Panc1 (cell line): ENCODE results near the gene MT1X. TPM values are rescaled to one million over a fixed set of nuclear protein-coding genes. Genes with fewer than 3 reads are reported as not detected.

ENCODE experiments used
- ATAC-seq: fragments of 200-7000 bp; cut with Tn5 transposase; 2 replicates; pipeline ENCODE4 v1.9.1; 2020; ENCODE audit warnings: mild to moderate bottlenecking, moderate library complexity
- BruUV-seq: library from RNA; stranded (reverse); fragments of 400-500 nt; replicated peaks from 2 replicates; lab custom pipeline; 2021; lab: Mats Ljungman, UMichigan
- CTCF ChIA-PET: fragments of 300-600 bp; sonication (Branson Sonifier 250); formaldehyde crosslinking; loops from one replicate; lab custom pipeline; 2022; ENCODE audit warnings: antibody characterized with exemption; lab: Charles Lee
- POLR2A ChIA-PET: fragments of 300-600 bp; sonication (Branson Sonifier 250); formaldehyde crosslinking; loops from one replicate; lab custom pipeline; 2022; ENCODE audit warnings: antibody characterized with exemption; lab: Charles Lee
- DNase-seq: peaks from one replicate; pipeline ENCODE4 v3.0.0-alpha.2; 2010; ENCODE audit warnings: low read depth, low spot score
- H3K27ac ChIP-seq: 2 replicates; pipeline ENCODE4 v1.5.1; 2011; ENCODE audit warnings: mild to moderate bottlenecking, low read length, inconsistent platforms
- H3K27me3 ChIP-seq: fragments of 200-500 bp; sonication (Bioruptor generic); 2 replicates; pipeline ENCODE4 v1.6.0; 2014; ENCODE audit warnings: low read length, inconsistent platforms; ENCODE audit not compliant: control insufficient read depth, insufficient read depth
- H3K36me3 ChIP-seq: fragments of 200-500 bp; sonication (Bioruptor generic); 2 replicates; pipeline ENCODE4 v1.5.1; 2014; ENCODE audit warnings: inconsistent platforms, mild to moderate bottlenecking, low read length, moderate library complexity; ENCODE audit not compliant: control insufficient read depth, insufficient read depth
- H3K4me1 ChIP-seq: 2 replicates; pipeline ENCODE4 v1.5.1; 2011; ENCODE audit warnings: inconsistent platforms, mild to moderate bottlenecking, low read length, moderate library complexity; ENCODE audit not compliant: control insufficient read depth, insufficient read depth
- H3K4me3 ChIP-seq, 2 experiments: 2 replicates each; pipeline ENCODE4 v1.5.1; 2011 to 2012; ENCODE audit warnings: low read depth in 2 of 2, low read length in 2 of 2, mild to moderate bottlenecking in 2 of 2, inconsistent platforms in 1 of 2, moderate library complexity in 1 of 2
- H3K9me3 ChIP-seq: fragments of 200-500 bp; sonication (Bioruptor generic); 2 replicates; pipeline ENCODE4 v1.5.1; 2014; ENCODE audit warnings: low read depth, mild to moderate bottlenecking, inconsistent platforms, low read length, moderate library complexity; ENCODE audit not compliant: control insufficient read depth, insufficient read depth
- CTCF ChIP-seq: fragments of 450-650 bp; IDR thresholded peaks from 2 replicates; pipeline ENCODE4 v1.5.1; 2017; ENCODE audit warnings: mild to moderate bottlenecking
- POLR2AphosphoS5 ChIP-seq: IDR thresholded peaks from 2 replicates; pipeline ENCODE4 v1.6.1; 2012; ENCODE audit warnings: mild to moderate bottlenecking, low read depth, low read length, moderate library complexity
- REST ChIP-seq, 2 experiments: IDR thresholded peaks; 2 replicates each; pipeline ENCODE4 v1.6.1; 2011 to 2012; ENCODE audit warnings: low read depth in 2 of 2, control low read depth in 1 of 2, low read length in 1 of 2, mild to moderate bottlenecking in 1 of 2, moderate library complexity in 1 of 2; ENCODE audit not compliant: insufficient read depth in 1 of 2
- SIN3A ChIP-seq: IDR thresholded peaks from 2 replicates; pipeline ENCODE4 v1.6.1; 2012; ENCODE audit warnings: low read depth, mild to moderate bottlenecking, low read length, moderate library complexity, borderline replicate concordance; ENCODE audit not compliant: insufficient read depth
- TCF7L2 ChIP-seq: IDR thresholded peaks from 2 replicates; pipeline ENCODE4 v1.6.1; 2011; ENCODE audit warnings: mild to moderate bottlenecking, low read depth, low read length, inconsistent platforms
- in situ Hi-C: cut with HindIII; loops from 2 replicates; pipeline ENCODE4 v1.10.0; 2016; ENCODE audit warnings: low sequenced_read_pairs, low pct_unique_long_range_greater_than_20kb
- intact Hi-C: fragments of 100-400 bp; cut with micrococcal nuclease; formaldehyde crosslinking; loops from one replicate; pipeline ENCODE4 v1.10.0; 2022; ENCODE audit not compliant: unreplicated experiment
- total RNA-seq: library from RNA; stranded (reverse); gene quantifications from one replicate; pipeline ENCODE4 v1.2.1, GENCODE V29; 2021; ENCODE audit not compliant: unreplicated experiment

MT1X gene
- total RNA-seq, 1 experiment from 2014 or later, result 25.9 TPM

GRCh38 chr16:56640076-56640475 lies 42.2 kb upstream of the MT1X start:
- ATAC-seq (no peak), DNase-seq (no peak)
- Histone ChIP-seq H3K9me3 (no peaks in the 10 kb centered on the region), H3K4me1 (peaks cover 23% of the 10 kb centered on the region), H3K36me3 (no peaks in the 10 kb centered on the region), H3K4me3 (no peak overlapping the region), H3K27me3 (no peaks in the 10 kb centered on the region), H3K27ac (no peak overlapping the region)
- BruUV-seq, result no TSS peak
- intact Hi-C loops (no loop called here), in situ Hi-C loops (no loop called here)
- ChIA-PET CTCF (interaction anchor here (0.6 kb wide), 1 partner anchor 60 kb away, joined by 5 read pairs; no protein-coding TSS in a partner anchor), POLR2A (no interaction called here)
- TF ChIP-seq POLR2AphosphoS5 (no peak), CTCF (no peak), TCF7L2 (no peak), SIN3A (no peak), REST (IDR thresholded peaks at IDR 0.05; ENCODE audit: insufficient read depth in 1 of 2, low read depth in 2 of 2, low read length in 1 of 2) (no peak)

- no peak overlapping the region for H3K4me3 ChIP-seq
- no peaks in the 10 kb centered on the region for H3K27me3 ChIP-seq
- in situ Hi-C loops, result no loop called here
- ATAC-seq (no peak), DNase-seq (no peak)
- intact Hi-C loops, result no loop called here
- peaks cover 23% of the 10 kb centered on the region for H3K4me1 ChIP-seq
- no peak for TF ChIP-seq POLR2AphosphoS5
- TF ChIP-seq SIN3A, result no peak
- TF ChIP-seq TCF7L2, result no peak
- TF ChIP-seq CTCF, result no peak
- no peak for TF ChIP-seq REST (IDR thresholded peaks at IDR 0.05; ENCODE audit: insufficient read depth in 1 of 2, low read depth in 2 of 2, low read length in 1 of 2)
- POLR2A ChIA-PET, result no interaction called here
- H3K36me3 ChIP-seq, result no peaks in the 10 kb centered on the region
- no peak overlapping the region for H3K27ac ChIP-seq
- no TSS peak for BruUV-seq
- no peaks in the 10 kb centered on the region for H3K9me3 ChIP-seq
- CTCF ChIA-PET, result no interaction called here
Observed at GRCh38 chr16:56641166-56641565, 41.1 kb upstream of the MT1X start.
